Measurements from ENCODE around the gene AR. TPM values are rescaled to one million over a fixed set of nuclear protein-coding genes. Genes with fewer than 3 reads are reported as not detected.

Gene AR
- polyA plus RNA-seq, 1 donor from 2014 or later, result 1.1 TPM

- Histone ChIP-seq H3K4me2 (ENCODE audit: low read length) (no peak overlapping the region), H3F3A (ENCODE audit: insufficient read depth, low read length, poor library complexity, severe bottlenecking) (no peaks in the 10 kb centered on the region), H3K4me3 (ENCODE audit: low read length) (no peak overlapping the region), H3K9me2 (ENCODE audit: insufficient read depth, low read length) (no peaks in the 10 kb centered on the region), H3K79me2 (replicated peaks; ENCODE audit: insufficient read depth, low read length) (no peaks in the 10 kb centered on the region), H3K27me3 (ENCODE audit: insufficient read depth, low read depth, low read length) (no peaks in the 10 kb centered on the region), H3K9me3 (ENCODE audit: low read length) (no peaks in the 10 kb centered on the region), H2AFZ (ENCODE audit: low read depth, low read length) (no peak overlapping the region), H4K20me1 (ENCODE audit: insufficient read depth) (no peaks in the 10 kb centered on the region), H3K27ac (ENCODE audit: low read length) (no peak overlapping the region), H3K9ac (ENCODE audit: low read length) (no peak overlapping the region), H3K36me3 (ENCODE audit: insufficient read depth, low read length) (no peaks in the 10 kb centered on the region)
- TF ChIP-seq POLR2AphosphoS5 (IDR thresholded peaks at IDR 0.05) (no peak), SMC3 (conservative IDR thresholded peaks at IDR 0.05; ENCODE audit: poor library complexity) (no peak), MXI1 (conservative IDR thresholded peaks at IDR 0.05; ENCODE audit: poor library complexity, severe bottlenecking) (no peak), TAF1 (IDR thresholded peaks at IDR 0.05; ENCODE audit: low read depth) (no peak), EZH2 (IDR thresholded peaks at IDR 0.05; ENCODE audit: borderline replicate concordance, insufficient read depth, low read length, poor library complexity, severe bottlenecking) (no peak), RAD21 (conservative IDR thresholded peaks at IDR 0.05) (no peak), EP300 (conservative IDR thresholded peaks at IDR 0.05; ENCODE audit: poor library complexity, severe bottlenecking) (no peak), REST (IDR thresholded peaks at IDR 0.05; ENCODE audit: borderline replicate concordance) (no peak), CTCF (IDR thresholded peaks at IDR 0.05; ENCODE audit: poor library complexity, severe bottlenecking) (no peak)
Observed at GRCh38 chrX:67574696-67575095, 30.9 kb downstream of the AR start.

GRCh38 chrX:67582436-67582835 lies 38.6 kb downstream of the AR start:
- Histone ChIP-seq H3K4me2 (ENCODE audit: low read length) (no peak overlapping the region), H3K9me2 (ENCODE audit: insufficient read depth, low read length) (no peaks in the 10 kb centered on the region), H3K27ac (ENCODE audit: low read length) (no peak overlapping the region), H3F3A (ENCODE audit: insufficient read depth, low read length, poor library complexity, severe bottlenecking) (no peaks in the 10 kb centered on the region), H3K79me2 (replicated peaks; ENCODE audit: insufficient read depth, low read length) (no peaks in the 10 kb centered on the region), H4K20me1 (ENCODE audit: insufficient read depth) (no peaks in the 10 kb centered on the region), H2AFZ (ENCODE audit: low read depth, low read length) (no peak overlapping the region), H3K4me3 (ENCODE audit: low read length) (no peak overlapping the region), H3K27me3 (ENCODE audit: insufficient read depth, low read depth, low read length) (no peaks in the 10 kb centered on the region), H3K9ac (ENCODE audit: low read length) (no peak overlapping the region), H3K9me3 (ENCODE audit: low read length) (no peaks in the 10 kb centered on the region), H3K36me3 (ENCODE audit: insufficient read depth, low read length) (no peaks in the 10 kb centered on the region)
- no peak for TF ChIP-seq MXI1 (conservative IDR thresholded peaks at IDR 0.05; ENCODE audit: poor library complexity, severe bottlenecking)
- TF ChIP-seq POLR2AphosphoS5 (IDR thresholded peaks at IDR 0.05), result no peak
- no peak for TF ChIP-seq TAF1 (IDR thresholded peaks at IDR 0.05; ENCODE audit: low read depth)
- no peak for TF ChIP-seq REST (IDR thresholded peaks at IDR 0.05; ENCODE audit: borderline replicate concordance)
- no peak for TF ChIP-seq RAD21 (conservative IDR thresholded peaks at IDR 0.05)
- TF ChIP-seq SMC3 (conservative IDR thresholded peaks at IDR 0.05; ENCODE audit: poor library complexity), result no peak
- TF ChIP-seq EP300 (conservative IDR thresholded peaks at IDR 0.05; ENCODE audit: poor library complexity, severe bottlenecking), result no peak
- no peak for TF ChIP-seq CTCF (IDR thresholded peaks at IDR 0.05; ENCODE audit: poor library complexity, severe bottlenecking)
- no peak for TF ChIP-seq EZH2 (IDR thresholded peaks at IDR 0.05; ENCODE audit: borderline replicate concordance, insufficient read depth, low read length, poor library complexity, severe bottlenecking)

All from neural cell (in vitro differentiated cells).